ENCODE measurements around the gene DAGLA. TPM values are rescaled to one million over a fixed set of nuclear protein-coding genes. Genes with fewer than 3 reads are reported as not detected.

The DAGLA gene
- total RNA-seq, 4 donors from 2014 or later: 1.5 to 4.9 (median 3.8) TPM

DNA sequence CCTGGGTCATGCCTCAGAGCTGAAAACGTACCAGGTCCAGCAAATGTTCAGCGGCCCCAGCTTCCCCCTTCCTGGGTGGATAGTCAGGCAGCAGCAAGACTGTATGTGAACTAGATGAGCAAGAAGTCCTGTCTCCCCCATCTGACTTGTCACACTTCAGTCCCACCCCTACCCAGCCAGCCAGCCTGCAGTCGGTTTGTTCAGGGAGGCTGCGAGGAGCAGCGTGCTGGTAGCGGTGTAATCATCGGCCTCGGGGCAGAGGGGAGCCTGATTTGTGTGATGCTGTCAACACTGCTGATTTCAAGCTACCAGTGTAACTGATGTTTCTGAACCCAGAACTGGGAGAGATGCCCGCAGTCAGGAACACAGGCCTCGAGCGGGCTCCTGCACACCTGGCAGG lies 102.7 kb downstream of the DAGLA start:
- Histone ChIP-seq H3K27me3 (no peaks in the 10 kb centered on the region), H3K4me3 (no peak overlapping the region), H3K36me3 (peaks cover 23 to 60% (median 49%) of the 10 kb centered on the region in 4 donors), H3K9me3 (no peaks in the 10 kb centered on the region), H3K27ac (replicated peaks in 1 of 4) (no peak overlapping the region), H3K4me1 (peaks cover 0 to 3% (median 2%) of the 10 kb centered on the region in 4 donors)
- 83% methylated on average over 11 of the region's 11 CpGs for WGBS
- TF ChIP-seq POLR2A (IDR thresholded peaks at IDR 0.05; ENCODE audit: low read depth): no peak
- no peak for TF ChIP-seq POLR2AphosphoS5 (IDR thresholded peaks at IDR 0.05)
- TF ChIP-seq EP300 (IDR thresholded peaks at IDR 0.05): no peak
- no peak for DNase-seq (ENCODE audit: extremely low spot score)
- intact Hi-C loops (cut with DNase I): no loop called here

DNA sequence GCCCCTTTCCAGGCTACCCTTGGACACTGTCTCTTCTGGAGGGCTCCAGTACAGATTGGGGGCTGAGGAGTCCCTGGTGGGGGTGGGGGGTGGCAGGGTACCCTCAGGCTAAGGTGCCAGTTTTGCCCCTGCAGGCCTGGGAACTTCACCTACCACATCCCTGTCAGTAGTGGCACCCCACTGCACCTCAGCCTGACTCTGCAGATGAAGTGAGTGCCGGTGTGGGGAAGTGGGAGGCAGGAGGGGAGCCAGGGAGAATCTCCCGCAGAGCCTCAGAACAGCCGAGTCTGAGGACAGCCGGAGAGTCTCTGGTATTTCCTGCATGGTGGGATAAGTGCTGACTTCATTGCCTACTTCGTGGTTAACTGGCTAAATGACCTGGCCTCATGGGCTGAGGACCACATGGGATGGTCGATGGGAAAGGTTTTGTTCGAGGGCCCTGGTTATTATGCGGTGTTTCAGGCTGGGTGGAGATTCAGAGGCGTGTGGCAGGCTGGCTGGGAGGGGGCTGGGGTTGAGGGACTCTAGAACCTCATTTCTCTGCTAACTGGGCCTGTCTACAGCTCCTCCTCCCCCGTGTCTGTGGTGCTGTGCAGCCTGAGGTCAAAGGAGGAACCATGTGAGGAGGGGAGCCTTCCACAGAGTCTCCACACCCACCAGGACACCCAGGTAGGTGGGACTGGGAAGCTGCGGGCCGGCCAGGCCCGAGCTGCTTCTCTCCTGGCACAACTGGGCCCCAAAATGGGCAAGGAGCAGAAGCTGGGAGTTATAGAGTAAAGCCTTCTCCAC lies 103.7 kb downstream of the DAGLA start:
- Histone ChIP-seq H3K36me3 (peaks cover 31 to 71% (median 60%) of the 10 kb centered on the region in 4 donors), H3K27ac (replicated peaks in 1 of 4) (no peak overlapping the region), H3K4me3 (no peak overlapping the region), H3K4me1 (no peaks in the 10 kb centered on the region), H3K27me3 (no peaks in the 10 kb centered on the region), H3K9me3 (no peaks in the 10 kb centered on the region)
- TF ChIP-seq EP300 (IDR thresholded peaks at IDR 0.05): no peak
- TF ChIP-seq POLR2A (IDR thresholded peaks at IDR 0.05; ENCODE audit: low read depth): no peak
- TF ChIP-seq, protein P1, sequence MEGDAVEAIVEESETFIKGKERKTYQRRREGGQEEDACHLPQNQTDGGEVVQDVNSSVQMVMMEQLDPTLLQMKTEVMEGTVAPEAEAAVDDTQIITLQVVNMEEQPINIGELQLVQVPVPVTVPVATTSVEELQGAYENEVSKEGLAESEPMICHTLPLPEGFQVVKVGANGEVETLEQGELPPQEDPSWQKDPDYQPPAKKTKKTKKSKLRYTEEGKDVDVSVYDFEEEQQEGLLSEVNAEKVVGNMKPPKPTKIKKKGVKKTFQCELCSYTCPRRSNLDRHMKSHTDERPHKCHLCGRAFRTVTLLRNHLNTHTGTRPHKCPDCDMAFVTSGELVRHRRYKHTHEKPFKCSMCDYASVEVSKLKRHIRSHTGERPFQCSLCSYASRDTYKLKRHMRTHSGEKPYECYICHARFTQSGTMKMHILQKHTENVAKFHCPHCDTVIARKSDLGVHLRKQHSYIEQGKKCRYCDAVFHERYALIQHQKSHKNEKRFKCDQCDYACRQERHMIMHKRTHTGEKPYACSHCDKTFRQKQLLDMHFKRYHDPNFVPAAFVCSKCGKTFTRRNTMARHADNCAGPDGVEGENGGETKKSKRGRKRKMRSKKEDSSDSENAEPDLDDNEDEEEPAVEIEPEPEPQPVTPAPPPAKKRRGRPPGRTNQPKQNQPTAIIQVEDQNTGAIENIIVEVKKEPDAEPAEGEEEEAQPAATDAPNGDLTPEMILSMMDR (IDR thresholded peaks at IDR 0.05): no peak
- no peak for TF ChIP-seq POLR2AphosphoS5 (IDR thresholded peaks at IDR 0.05)
- intact Hi-C loops (cut with DNase I): no loop called here
- no peak for DNase-seq (ENCODE audit: extremely low spot score)
- 60% methylated on average over 8 of the region's 13 CpGs for WGBS

DNA sequence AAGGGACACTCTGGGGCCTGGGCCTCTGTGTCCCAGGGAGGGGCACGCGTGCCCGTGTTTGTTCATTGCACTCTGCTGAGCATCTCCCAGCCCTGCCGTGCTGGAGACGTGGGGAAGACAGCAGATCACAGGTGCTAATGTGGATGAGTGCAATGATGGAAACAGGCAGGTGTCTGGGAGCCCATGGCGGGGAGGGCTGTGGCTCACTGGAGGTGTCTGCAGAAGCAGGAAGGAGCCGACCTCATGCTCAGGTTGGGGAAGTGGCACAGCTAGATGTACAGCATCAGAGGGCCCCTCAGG lies 104.3 kb downstream of the DAGLA start:
- Histone ChIP-seq H3K4me3 (no peak overlapping the region), H3K36me3 (peaks cover 36 to 77% (median 66%) of the 10 kb centered on the region in 4 donors), H3K27ac (replicated peaks in 1 of 4) (no peak overlapping the region), H3K9me3 (no peaks in the 10 kb centered on the region), H3K4me1 (peaks cover 0 to 3% (median 0%) of the 10 kb centered on the region in 4 donors), H3K27me3 (no peaks in the 10 kb centered on the region)
- TF ChIP-seq, protein P1 (IDR thresholded peaks at IDR 0.05): no peak
- no peak for TF ChIP-seq POLR2AphosphoS5 (IDR thresholded peaks at IDR 0.05)
- no peak for TF ChIP-seq POLR2A (IDR thresholded peaks at IDR 0.05; ENCODE audit: low read depth)
- no peak for TF ChIP-seq EP300 (IDR thresholded peaks at IDR 0.05)
- DNase-seq (ENCODE audit: extremely low spot score): no peak
- intact Hi-C loops (cut with DNase I): no loop called here
- WGBS: 70% methylated on average over 2 of the region's 7 CpGs

DNA sequence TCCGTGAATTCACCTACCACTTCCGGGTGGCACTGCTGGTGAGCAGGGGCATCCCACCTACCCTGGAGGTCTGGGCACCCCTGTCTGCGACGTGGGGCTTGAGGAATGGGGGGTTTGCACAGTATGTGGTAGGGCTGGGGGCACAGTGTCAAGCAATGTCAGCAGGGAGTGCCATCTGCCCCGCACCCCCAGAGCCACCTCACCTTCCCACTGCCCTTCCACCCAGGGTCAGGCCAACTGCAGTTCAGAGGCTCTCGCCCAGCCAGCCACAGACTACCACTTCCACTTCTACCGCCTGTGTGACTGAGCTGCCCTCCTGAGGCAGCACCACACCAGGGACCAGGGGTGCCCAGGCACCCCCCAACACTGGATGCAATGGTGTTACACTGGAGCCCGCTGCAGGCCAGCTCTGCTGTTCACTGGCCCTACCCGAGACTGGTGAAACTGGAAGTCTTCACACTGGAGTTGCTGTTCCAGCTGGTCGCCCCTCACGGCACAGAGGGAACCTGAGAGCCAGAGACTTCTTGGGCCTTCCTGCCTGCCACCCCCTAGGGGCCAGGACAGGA lies 105.7 kb downstream of the DAGLA start:
- Histone ChIP-seq H3K36me3 (peaks cover 42 to 85% (median 75%) of the 10 kb centered on the region in 4 donors), H3K4me3 (no peak overlapping the region), H3K27me3 (no peaks in the 10 kb centered on the region), H3K9me3 (no peaks in the 10 kb centered on the region), H3K4me1 (peaks cover 3 to 17% (median 3%) of the 10 kb centered on the region in 4 donors), H3K27ac (replicated peaks in 1 of 4) (no peak overlapping the region)
- intact Hi-C loops (cut with DNase I): no loop called here
- no peak for TF ChIP-seq POLR2A (IDR thresholded peaks at IDR 0.05; ENCODE audit: low read depth)
- no peak for TF ChIP-seq POLR2AphosphoS5 (IDR thresholded peaks at IDR 0.05)
- TF ChIP-seq, protein P1 (IDR thresholded peaks at IDR 0.05): no peak
- TF ChIP-seq EP300 (IDR thresholded peaks at IDR 0.05): no peak
- 85% methylated on average over 4 of the region's 11 CpGs for WGBS
- DNase-seq (ENCODE audit: extremely low spot score): no peak

- Histone ChIP-seq H3K27me3 (no peaks in the 10 kb centered on the region), H3K4me3 (no peak overlapping the region), H3K36me3 (peaks cover 42 to 75% (median 70%) of the 10 kb centered on the region in 4 donors), H3K4me1 (peaks cover 14 to 32% (median 15%) of the 10 kb centered on the region in 4 donors), H3K9me3 (no peaks in the 10 kb centered on the region), H3K27ac (replicated peaks in 1 of 4) (no peak overlapping the region)
- intact Hi-C loops (cut with DNase I): no loop called here
- no peak for DNase-seq (ENCODE audit: extremely low spot score)
- WGBS: 39% methylated on average over 8 of the region's 9 CpGs
- no peak for TF ChIP-seq POLR2A (IDR thresholded peaks at IDR 0.05; ENCODE audit: low read depth)
- TF ChIP-seq, protein P1 (IDR thresholded peaks at IDR 0.05): peak in 2 of 3 experiments; percentile 19 to 20
Measured at GRCh38 chr11:61787928-61788491, 107.8 kb downstream of the DAGLA start.
